ENCODE measurements around the gene CNGB1.

Gene CNGB1

DNA sequence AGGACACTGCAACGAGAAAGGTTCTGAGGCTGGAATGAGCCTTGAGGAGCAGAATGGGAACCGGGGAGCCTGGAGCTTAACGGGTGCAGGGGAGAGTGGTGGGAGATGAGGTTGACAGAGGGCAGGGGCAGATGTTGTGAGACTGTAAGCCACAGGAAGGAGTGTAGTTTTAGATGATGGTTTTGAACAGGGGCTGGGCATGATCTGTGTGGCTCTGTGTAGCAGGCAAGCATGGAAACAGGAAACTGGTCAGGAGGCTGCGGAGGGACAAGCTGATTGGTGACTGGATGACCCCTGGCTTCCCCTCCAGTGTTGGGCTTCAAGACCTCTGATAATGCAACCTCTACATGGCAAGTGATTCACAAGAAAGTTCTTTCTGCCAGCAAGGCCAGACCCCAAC lies 1.4 kb upstream of the CNGB1 start:
- no peak for DNase-seq (ENCODE audit: low read depth in 2 of 2)

DNA sequence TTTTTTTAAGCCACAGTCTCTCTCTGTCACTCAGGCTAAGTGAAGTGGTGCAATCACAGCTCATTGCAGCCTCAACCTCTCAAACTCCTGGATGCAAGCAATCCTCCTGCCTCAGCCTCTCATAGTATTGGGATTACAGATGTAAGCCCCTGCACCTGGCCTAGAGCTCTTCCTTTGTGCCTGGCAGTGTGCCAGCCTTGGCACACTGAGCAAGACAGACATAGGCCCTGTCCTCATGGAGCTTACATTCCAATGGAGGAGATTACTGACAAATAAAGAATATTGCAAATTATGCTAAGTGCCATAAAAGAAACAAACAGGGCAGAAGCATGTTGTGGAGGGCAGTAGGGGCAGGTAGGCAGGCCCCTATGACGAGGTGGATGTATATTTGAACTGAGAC lies 920 bp upstream of the CNGB1 start:
- DNase-seq (ENCODE audit: low read depth in 2 of 2) = no peak

DNA sequence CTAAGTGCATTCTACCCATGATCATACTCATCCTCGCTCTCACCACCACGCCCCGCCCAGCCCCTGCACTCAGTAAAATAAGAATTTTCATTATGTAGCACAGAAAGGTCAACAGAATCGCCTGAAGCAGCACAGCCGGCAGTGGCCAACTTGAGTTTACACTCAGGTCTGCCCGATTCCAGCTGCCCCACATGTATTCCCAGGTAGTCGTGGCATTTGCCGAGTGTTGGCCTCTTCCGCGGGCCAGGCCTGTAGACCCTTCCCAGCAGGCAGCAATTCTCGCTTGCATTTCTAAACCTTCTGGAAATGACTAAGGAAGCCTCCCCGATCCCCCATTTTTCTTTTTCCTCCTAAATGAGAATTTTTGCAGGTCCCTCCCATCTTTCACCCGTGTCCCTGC lies 609 bp downstream of the CNGB1 start:
- no peak for DNase-seq (ENCODE audit: low read depth in 2 of 2)

DNA sequence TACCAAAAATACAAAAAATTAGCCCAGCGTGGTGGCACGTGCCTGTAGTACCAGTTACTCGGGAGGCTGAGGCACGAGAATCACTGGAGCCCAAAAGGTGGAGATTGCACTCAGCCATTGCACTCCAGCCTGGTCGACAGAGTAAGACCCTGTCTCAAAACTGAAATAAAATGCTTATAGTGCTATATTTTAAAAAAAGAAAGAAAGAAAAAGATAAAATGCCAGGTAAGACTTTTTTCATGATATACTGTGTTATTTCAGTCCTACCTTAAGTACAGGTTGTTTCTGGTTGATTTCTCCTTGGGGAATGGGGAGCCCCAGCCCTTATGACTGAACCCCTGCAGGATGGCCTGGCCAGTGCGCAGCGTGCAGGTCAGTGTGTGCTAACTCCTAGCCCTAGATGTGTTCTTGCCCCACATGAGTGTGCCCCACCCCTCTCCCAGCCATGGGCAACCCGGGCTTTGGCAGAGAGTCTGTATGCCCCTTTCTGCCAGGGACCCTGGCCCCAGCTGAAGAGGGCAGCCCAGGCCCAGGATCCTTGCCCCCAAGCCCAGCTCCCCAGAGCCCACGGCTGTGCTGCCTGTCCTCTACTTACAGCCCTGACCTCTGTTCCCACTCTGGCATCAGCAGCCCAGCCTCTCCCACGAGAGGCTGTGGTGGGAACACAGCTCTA lies 1.3 kb downstream of the CNGB1 start:
- no peak for DNase-seq (ENCODE audit: low read depth in 2 of 2)

DNA sequence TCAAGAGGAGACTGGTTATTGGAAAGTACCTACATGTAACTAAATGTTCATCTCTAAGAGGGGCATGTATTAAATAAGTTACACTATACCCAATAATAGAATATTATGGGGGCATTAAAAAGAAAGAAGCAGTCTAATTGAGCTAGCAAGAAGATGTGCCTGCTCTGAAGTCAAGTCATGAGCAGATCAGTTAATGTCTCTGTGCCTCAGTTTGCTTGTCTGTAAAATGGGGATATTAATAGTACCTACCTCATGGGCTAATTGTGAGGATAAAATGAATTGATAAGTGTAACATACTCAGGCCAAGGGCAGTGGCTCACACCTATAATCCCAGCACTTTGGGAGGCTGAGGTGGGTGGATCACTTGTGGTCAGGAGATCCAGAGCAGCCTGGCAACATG lies 3.0 kb downstream of the CNGB1 start:
- no peak for DNase-seq (ENCODE audit: low read depth in 2 of 2)

DNA sequence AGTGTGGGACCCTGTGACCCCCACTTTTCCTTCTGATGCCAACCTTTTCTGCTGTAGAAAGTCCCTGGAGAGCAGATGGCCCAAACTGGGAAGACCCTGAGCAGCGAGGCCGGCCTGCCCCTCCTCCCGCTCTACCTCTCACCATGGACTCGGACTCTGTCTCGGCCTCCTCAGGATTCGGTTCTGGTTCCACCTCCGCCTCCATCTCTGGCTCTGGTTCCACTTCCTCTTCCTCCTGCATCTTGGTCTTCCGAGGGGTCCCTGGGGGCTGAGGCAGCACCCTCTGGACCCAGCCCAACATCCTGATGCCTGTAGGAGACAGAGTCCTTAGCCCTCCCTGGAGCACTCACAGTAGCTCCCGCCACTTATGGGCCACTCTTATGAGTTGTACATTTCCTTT lies 3.9 kb downstream of the CNGB1 start:
- no peak for DNase-seq (ENCODE audit: low read depth in 2 of 2)

DNA sequence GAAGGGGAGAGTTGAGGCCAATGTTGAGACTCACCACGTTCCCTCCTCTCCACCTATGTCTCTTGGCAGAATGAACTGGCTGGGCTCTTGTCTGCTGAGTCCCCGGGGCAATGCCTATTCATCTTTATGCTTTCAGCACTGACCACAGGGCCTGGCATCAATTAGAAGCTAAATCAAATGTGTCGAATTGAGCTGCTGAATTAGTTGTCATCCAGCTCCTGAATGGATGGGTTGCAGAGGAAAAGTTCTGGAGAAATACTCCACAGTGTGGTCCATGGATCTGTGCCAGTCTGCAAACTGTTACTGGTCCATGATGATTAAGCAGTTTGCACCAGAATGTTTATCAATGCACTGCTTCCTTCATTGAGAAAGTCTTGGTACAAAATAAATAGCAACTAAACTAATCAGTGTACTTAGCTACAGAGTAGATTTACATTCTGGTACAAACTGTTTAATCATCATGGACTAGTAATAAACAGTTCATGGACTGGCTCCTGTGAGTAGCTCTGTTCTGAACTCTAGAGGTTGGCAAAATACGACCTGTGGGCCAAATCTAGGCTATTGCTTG lies 4.6 kb downstream of the CNGB1 start:
- DNase-seq (ENCODE audit: low read depth in 2 of 2) = no peak

DNA sequence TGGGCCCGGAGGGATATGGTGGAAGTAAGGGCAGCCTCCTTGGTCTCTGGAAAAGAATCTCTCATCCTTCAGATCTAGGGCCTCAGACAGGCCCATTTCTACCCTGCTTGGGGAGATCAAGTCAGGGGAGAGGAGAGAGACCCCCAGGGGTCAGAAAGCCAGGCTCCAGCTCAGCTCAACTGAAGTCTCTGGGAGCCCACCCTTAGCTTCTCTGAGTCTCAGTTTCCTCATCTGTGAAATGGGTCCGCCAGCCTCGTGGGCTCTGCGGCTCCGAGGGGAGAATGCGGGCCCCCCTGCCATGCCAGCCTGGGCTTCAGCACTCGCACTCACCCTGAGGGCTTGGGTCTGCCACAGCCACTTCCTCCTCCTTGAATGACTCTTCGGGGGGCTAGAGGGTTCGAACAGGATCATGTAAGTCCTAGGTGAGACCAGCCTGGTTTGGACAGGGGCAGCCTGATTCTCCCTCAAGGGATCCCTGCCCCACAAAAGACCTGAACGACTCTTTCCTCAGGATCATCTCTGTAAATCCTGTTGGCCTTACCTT lies 6.7 kb downstream of the CNGB1 start:
- no peak for DNase-seq (ENCODE audit: low read depth in 2 of 2)

DNA sequence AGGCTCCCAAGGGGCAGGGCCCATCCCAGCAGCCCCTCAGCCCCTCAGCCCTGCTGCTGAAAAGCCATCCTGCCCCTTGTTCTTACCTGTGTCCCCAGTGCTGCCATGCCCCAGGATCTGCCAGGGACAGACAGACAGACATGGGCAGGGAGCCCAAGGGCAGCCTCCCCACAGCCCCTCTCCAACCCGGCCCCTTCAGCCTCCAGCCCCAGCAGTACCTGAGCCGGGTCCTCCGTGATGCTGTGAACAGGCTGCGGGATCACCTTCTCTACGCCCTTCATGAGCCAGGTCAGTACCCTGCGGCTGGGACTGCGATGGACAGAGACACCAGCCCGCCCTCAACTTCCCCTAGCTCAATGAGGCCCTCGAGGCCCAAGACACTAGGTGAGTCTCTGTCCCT lies 8.2 kb downstream of the CNGB1 start:
- no peak for DNase-seq (ENCODE audit: low read depth in 2 of 2)

DNA sequence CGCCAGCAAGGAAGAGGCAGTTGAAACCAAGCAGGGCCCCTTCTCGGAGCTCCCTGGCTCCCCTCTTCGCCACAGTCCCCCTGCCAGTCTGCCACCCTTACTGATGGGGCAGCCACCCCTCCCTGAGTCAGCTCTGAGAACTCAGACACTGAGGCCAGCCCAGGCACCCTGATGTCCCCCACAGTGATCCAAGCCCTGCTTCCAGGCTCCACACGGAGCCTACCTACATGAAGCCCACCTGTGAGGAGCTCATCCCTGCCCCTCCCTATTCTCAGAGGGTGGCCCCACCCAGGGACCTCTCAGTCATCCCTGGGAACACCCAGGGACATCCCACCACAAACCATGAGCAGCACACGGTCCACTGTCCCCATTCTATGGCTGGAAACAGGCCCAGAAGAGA lies 8.9 kb downstream of the CNGB1 start:
- no peak for DNase-seq (ENCODE audit: low read depth in 2 of 2)

DNA sequence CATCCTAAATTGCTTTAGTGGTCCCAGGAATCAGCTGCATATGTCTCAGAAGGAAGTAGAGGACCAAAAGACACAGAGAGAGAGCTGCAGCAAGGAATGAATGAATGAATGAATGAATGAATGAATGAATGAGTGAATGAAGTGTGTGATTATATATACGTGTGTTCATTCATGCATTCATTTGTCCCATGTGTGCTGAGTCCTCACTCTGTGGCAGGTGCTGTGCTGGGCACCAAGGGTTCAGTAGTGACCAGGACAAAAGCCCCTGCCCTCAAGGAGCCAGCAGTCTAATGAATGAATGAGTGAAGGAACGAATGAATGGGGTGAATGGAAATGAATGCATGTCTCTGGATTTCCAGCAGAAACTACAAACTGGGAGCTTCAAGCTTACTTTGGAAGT lies 9.4 kb downstream of the CNGB1 start:
- no peak for DNase-seq (ENCODE audit: low read depth in 2 of 2)

DNA sequence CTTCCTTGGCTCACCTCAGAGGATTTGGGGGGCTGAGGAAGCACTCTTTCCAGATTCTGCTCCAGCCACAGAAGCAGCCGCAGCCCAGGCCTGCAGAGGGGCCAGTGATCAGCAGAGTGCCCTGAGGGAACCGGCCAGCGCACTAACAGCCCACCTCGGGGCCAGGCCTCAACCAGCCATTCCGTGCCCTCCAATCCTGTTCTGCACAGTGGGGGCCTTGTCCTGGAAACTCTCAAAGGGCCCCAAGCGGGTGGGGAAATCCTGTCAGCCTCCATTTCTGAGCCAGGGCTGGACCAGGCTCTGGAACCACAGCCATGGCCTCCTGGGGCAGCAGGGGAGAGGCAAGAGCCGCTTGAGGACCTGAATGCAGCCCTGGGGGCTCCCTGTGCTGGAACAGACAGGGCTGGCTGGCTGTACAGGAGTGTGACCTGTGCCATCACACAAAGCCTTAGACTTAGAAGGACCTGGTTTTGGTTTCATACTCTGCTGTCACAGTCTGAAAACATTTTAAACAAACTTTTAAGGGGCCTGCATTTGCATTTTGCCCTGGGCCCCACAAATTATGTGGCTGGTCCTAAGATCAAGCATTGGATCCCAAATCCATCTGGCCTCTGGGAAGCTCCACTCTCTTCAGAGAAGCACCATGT lies 10.0 kb downstream of the CNGB1 start:
- no peak for DNase-seq (ENCODE audit: low read depth in 2 of 2)

DNA sequence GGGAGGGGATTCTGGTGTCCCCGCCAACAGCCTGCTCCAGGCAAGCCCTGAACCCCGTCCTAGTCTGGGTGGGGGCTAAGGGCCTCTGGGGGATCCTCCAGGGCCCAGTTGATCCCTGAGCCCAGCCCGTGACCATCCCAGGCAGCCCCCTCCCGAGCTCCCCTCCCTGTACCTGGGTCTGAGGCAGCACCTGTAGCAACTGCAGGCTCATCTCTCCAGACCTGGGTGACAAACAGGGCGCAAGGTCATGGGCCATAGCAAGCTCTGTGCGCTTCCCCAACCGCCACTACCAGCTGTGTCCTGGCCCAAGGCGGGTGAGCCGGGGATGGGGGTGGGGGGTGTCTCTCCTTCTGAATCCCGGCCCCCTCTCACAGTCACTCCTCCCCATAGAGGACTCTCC lies 10.6 kb downstream of the CNGB1 start:
- DNase-seq (ENCODE audit: low read depth in 2 of 2) = no peak

DNA sequence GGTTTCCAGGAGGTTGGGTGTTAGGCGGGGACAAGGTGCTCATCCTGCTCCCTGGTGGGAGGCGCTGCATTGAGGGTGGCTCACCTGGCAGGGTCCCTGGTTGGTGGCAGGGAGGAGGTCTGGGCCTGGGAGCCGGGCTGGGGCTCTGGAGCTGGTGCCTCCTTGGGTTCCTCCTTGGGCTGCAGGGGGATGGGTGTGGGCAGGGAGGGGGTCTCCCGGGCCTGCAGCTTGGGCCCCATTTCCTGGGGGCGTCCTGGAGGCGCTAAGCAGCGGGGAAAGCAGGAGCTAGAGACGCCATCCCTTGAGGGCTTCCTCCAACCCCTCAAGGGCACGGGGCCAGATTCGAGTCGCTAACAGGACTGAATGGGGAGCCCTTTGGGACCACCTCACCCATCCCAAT lies 11.1 kb downstream of the CNGB1 start:
- no peak for DNase-seq (ENCODE audit: low read depth in 2 of 2)

DNA sequence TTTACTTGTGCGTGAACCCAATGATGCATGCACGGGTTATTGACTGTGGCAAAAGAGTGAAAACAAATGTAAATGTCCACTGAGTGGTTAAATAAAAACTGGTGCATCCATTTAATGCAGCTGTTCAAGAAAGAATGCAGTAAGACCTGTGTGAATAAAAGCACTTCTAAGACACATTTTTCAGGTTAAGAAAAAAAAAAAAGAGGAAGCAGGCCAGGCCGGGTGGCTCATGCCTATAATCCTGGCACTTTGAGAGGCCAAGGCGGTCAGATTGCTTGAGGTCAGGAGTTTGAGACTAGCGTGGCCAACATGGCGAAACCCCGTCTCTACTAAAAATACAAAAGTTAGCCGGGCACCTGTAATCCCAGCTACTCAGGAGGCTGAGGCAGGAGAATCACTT lies 11.8 kb downstream of the CNGB1 start:
- DNase-seq (ENCODE audit: low read depth in 2 of 2) = no peak

DNA sequence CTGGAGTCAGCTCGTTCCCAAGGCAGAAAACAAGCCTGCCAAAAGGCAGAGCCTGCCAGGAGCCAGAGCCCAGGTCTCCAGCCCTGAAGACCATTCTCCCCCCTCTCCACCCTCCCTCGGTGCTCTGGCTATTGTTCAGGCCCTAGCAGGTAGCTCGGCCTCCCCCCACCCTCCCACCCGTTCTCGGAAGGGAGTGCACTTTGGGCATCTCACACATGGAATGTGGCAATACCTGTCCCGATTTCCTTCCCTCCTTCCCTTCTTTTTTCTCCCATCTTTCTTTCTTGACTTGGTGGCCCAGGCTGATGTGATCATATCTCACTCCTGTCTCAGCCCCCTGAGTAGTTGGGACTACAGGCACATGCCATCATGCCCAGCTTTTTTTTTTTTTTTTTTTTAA lies 12.4 kb downstream of the CNGB1 start:
- DNase-seq (ENCODE audit: low read depth in 2 of 2) = no peak

DNA sequence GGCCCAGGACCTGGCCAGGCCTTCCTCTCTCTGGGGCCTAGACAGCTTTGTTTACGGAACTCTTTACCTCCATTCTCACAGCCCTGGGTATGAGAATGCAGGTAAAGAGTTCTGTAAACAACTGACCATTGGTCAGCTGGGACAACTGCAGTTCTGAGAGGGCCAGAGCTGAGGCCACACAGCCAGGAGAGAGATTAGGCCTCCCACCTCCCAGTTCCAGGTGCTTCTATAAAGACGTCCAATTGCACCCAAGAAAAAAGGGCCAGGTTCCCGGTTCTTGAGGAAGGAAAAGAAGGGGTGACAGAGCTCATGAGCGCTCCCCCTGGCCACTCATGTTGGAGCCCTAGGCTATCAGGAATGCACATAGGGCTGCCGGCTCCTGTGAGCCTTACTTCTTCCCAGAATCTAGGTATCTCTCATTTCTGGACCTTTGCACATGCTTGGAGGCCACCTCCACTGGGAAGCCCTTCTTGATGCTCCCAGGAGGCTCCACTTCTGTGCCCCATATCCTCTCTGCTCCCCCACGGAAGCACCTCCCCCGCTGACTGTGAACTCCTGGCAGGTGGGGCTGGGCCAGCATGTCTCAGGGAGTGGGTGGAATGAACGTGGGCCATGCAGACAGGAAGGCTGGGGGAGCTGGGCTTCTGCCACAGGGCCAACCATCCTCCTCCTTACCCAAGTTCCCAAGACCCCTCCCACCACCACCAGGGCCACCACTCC lies 13.1 kb downstream of the CNGB1 start:
- DNase-seq (ENCODE audit: low read depth in 2 of 2) = no peak

DNA sequence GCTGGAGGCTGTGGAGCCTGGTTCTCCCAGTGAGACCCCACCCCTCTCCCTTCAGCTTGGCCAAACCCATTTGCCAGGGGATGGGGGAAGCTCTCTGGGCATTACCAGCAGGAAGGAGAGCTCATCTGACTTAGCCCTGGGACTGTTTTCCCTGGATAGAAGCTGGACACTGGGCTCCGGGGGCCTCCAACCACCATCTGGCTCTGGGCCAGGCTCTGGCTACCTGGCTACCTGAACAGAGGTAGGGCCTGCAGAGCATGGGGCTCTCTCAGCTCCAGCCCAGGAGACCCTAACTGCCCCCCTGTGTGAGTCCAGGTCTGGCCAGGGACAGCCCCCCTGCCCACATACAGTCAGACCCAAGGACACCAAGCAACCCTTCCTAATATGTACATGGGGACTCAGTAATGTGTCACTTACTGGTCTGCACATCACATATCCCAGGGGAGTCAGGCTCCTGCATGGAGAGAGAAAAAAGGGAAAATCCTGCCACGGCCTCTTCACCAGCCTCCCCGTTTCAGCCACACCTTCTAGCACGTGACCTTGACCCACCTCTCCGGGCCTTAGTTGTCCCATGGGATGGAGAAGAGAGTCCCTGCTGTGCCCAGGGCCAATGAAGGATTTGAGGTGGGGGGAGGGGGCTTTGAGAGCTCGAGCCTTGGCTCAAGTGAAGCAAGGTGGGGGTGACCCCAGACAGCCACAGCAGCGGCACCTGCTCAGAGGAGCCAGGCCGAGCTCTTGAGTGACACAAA lies 13.8 kb downstream of the CNGB1 start:
- no peak for DNase-seq (ENCODE audit: low read depth in 2 of 2)

DNA sequence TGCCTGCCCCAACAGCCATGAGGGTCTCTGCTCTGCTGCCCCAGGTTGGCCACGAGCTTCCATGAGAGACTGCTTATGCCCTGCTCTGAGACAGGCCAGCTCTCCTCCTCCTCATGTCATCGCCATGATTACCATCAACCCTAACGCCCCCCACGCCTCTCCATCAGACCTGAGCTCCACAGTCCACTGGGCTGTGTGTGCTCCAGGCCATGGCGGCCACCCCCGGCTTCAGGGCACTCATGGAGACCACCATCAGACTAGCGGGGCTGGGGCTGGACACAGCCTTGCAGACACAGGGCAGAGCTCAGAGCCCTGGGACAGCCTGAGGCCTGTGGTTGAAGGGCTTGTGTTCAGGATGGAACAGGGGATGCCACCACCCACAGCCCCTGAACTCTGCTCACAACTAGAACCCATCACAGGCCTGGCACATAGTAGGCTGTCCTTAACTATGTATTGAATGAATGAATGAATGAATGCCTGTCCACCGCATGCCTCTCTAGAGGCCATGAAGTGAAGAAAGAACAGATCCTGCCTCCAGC lies 14.6 kb downstream of the CNGB1 start:
- DNase-seq (ENCODE audit: low read depth in 2 of 2) = no peak

DNA sequence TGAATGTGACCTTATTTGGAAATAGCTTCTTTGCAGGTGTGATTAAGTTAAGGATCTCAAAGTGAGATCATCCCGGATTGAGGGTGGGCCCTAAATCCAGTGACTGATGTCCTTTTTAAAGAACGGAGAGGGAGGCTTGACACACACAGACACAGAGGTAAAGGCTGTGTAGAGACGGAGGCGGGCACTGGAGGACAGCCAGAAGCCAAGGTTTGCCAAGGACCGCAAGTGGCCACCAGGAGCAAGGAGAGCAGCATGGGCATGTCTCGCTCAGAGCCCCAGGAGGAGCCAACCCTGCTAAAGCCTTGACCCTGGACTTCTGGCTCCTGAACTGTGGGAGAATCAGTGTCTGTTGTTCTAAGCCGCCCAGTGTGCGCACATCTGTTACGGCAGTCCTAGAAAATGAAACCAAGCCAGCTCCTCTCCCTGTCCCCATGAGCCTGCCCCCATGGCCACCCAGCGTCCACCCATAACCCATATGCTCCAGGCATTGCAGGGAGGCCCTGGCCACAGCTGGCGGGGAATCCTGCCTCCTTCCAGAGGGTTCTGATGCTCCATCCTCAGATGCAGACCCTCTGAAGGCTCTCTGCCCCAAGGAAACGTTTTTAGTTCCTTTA lies 15.2 kb downstream of the CNGB1 start:
- DNase-seq (ENCODE audit: low read depth in 2 of 2) = no peak

DNA sequence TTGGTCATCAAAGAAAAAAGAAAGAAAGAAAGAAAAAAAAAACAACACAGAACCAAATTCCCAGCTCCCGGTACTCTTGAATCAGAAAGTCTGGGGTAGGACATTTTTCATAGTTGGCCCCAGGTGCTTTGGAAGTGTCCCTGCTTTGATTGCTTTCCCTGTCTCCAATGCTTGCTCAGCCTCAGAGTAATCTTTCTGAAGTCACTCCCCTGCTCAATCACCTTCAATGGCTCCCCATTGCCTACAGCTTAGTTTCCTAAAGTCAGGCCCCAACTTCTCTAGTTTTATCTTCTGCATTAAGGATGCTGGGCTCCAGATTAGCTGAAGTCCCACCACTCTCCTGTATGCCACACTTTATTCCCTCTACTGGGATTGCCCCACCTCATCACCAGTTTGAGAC lies 17.1 kb downstream of the CNGB1 start:
- no peak for DNase-seq (ENCODE audit: low read depth in 2 of 2)
